Heart left ventricle (tissue), 16 donors: Measurements from ENCODE around the gene MPRIP. TPM values are rescaled to one million over a fixed set of nuclear protein-coding genes. Genes with fewer than 3 reads are reported as not detected.
A peak's percentile ranks its signal among the peaks of the same experiment; 100 is the strongest.

Experiments
- ATAC-seq, 4 donors: fragments of 200-7000 bp; cut with Tn5 transposase; one replicate each; pipeline ENCODE4 v1.9.1; 2020 to 2022; ENCODE audit warnings: moderate library complexity in 4 of 4, mild to moderate bottlenecking in 3 of 4, moderate number of reproducible peaks in 1 of 4
- DNase-seq, 5 donors: peaks; one replicate each; pipeline ENCODE4 v3.0.0-alpha.2; 2020
- H3K27ac ChIP-seq, 12 donors: fragments of 200-600 bp; sonication (generic) in 4 of 12; one replicate each; pipeline versions ENCODE4 v1.5.0 to v1.8.0; 2016 to 2022; ENCODE audit warnings: mild to moderate bottlenecking in 2 of 12
- H3K27me3 ChIP-seq, 9 donors: fragments of 200-600 bp; sonication (generic) in 2 of 9; one replicate each; pipeline versions ENCODE4 v1.5.1 to v1.8.0; 2016 to 2022; ENCODE audit warnings: mild to moderate bottlenecking in 3 of 9
- H3K36me3 ChIP-seq, 9 donors: fragments of 200-600 bp; sonication (generic) in 2 of 9; one replicate each; pipeline versions ENCODE4 v1.5.0 to v1.8.0; 2018 to 2022; ENCODE audit warnings: mild to moderate bottlenecking in 2 of 9
- H3K4me1 ChIP-seq, 12 donors: fragments of 200-600 bp; sonication (generic) in 4 of 12; one replicate each; pipeline versions ENCODE4 v1.5.0 to v1.8.0; 2016 to 2022; ENCODE audit warnings: mild to moderate bottlenecking in 3 of 12
- H3K4me3 ChIP-seq, 12 donors: fragments of 200-600 bp; sonication (generic) in 4 of 12; one replicate each; pipeline versions ENCODE4 v1.5.0 to v1.8.0; 2017 to 2022; ENCODE audit warnings: mild to moderate bottlenecking in 9 of 12, moderate library complexity in 4 of 12
- H3K9me3 ChIP-seq, 12 donors: fragments of 200-600 bp; sonication (generic) in 4 of 12; one replicate each; pipeline versions ENCODE4 v1.5.0 to v1.8.0; 2016 to 2022; ENCODE audit warnings: mild to moderate bottlenecking in 1 of 12
- CTCF ChIP-seq, 12 donors: fragments of 200-600 bp; sonication (generic) in 4 of 12; IDR thresholded peaks; one replicate each; pipeline versions ENCODE4 v1.5.0 to v1.8.0; 2018 to 2022; ENCODE audit warnings: antibody characterized with exemption in 12 of 12, mild to moderate bottlenecking in 5 of 12
- POLR2A ChIP-seq, 2 donors: fragments of 450-650 bp; IDR thresholded peaks; one replicate each; pipeline ENCODE4 v1.6.1; 2017; ENCODE audit warnings: antibody characterized with exemption in 2 of 2, mild to moderate bottlenecking in 2 of 2, moderate library complexity in 2 of 2
- WGBS, 4 donors: extraction: QIAGEN DNeasy Blood & Tissue Kit in 2 of 4; methylation state at CpG; one replicate each; pipeline versions ENCODE4 v1.1.5 to v1.1.7; 2013 to 2018; 5-methylcytosine and 5-hydroxymethylcytosine counted together
- intact Hi-C, 10 donors: fragments of 100-400 bp; cut with DNase I; formaldehyde crosslinking; loops; one replicate each; pipeline versions ENCODE4 v1.11.1 to v1.14.2; 2022
- polyA plus RNA-seq, 2 donors: library from polyadenylated mRNA; stranded (reverse); fragments of 200-250 nt; gene quantifications; one replicate each; pipeline ENCODE4 v1.2.3, GENCODE V29; 2013
- total RNA-seq, 9 donors: library from RNA; depleted of rRNA in 2 of 9; stranded (reverse); fragments of >200 nt in 2 of 9; fragmentation: NEBNext Ultra II Directional in 3 of 9; extraction: Animal tissue kit (Norgen Biotek cat#: 25700) in 3 of 9; gene quantifications; one replicate each; pipeline versions ENCODE4 v1.1.0 to v1.2.4, GENCODE V29; 2016 to 2023
- donor health status: ischemic (EF 13 %, LVEDD 7.1; RV severe dilation, severe dysfunction).
- donor health status: healthy with polysubstance abuse.
- donor health status: DM: no; HTN: yes; CAD: no.
- donor health status: DM: no; HTN: no; CAD: no.
- donor health status: ischemic (EF 25% LVEDD 6.9; RV normal size, moderate dysfunction).
- donor health status: ischemic (EF 25% LVEDD 5.7; RV mildly dilated, moderate dysfunction).
- donor health status: healthy.
- donor health status: DM: yes; HTN: yes; CAD: no.
- donor health status: ischemic (EF 35%, LVEDD 5.7; RV mildly dilated, moderate dysfunction).
- donor health status: nonischemic (EF 11% LVEDD 7.7; RV severe dilation, severe dysfunction).
- donor health status: DM: yes; HTN: yes; CAD: no.
- donor health status: PGD.
- donor health status: ischemic (EF 29% LVEDD 5.4; RV normal size, mild dysfunction).
- donor health status: nonischemic (EF 23%, LVEDD 6.1; RV moderate dilation, normal function).

MPRIP gene
- total and polyA plus RNA-seq, 11 donors, result 131 to 686 (median 343) TPM

- 66 to 73% (median 72%) methylated on average over 8 of the region's 8 CpGs for WGBS, 4 donors
- TF ChIP-seq CTCF (IDR thresholded peaks at IDR 0.05) (no peak), POLR2A (IDR thresholded peaks at IDR 0.05) (no peak)
- H3K36me3 ChIP-seq, result peaks cover 0 to 21% (median 0%) of the 10 kb centered on the region in 9 donors
- peak overlapping the region in 11 of 12 donors; percentile 40 to 86 (median 65) for H3K27ac ChIP-seq
- intact Hi-C loops, result loop anchor here in 1 of 10 donors (10.0 kb wide), 1 partner anchor 61 kb away; no protein-coding TSS in a partner anchor
- H3K9me3 ChIP-seq, result no peaks in the 10 kb centered on the region
- peaks cover 28 to 100% (median 84%) of the 10 kb centered on the region in 12 donors for H3K4me1 ChIP-seq
- H3K27me3 ChIP-seq, result no peaks in the 10 kb centered on the region
- DNase-seq, result peak in 1 of 5 donors; percentile 24
- H3K4me3 ChIP-seq, result no peak overlapping the region
- ATAC-seq, result no peak
These were observed 11.5 kb downstream of the MPRIP start for GRCh38 chr17:17053446-17054379.

DNA sequence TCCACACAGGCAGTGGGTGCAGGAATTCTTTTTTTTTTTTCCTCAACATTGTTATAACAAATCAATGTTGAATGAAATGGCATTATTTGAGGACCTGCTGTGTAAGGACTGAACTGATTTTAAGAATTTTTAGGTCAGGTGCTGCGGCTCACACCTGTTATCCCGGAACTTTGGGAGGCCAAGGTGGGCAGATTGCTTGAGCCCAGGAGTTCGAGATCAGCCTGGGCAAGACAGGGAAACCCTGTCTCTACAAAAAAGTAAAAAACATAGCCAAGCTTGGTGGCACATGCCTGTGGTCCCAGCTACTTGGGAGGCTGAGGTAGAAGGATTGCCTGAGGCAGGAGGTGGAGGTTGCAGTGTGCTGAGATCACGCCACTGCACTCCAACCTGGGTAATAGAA is 12.4 kb downstream of the MPRIP start:
- no peaks in the 10 kb centered on the region for H3K27me3 ChIP-seq
- 84 to 95% (median 94%) methylated on average over 4 of the region's 4 CpGs for WGBS, 4 donors
- intact Hi-C loops, result loop anchor here in 1 of 10 donors (10.0 kb wide), 1 partner anchor 60 kb away; no protein-coding TSS in a partner anchor
- DNase-seq, result peak in 1 of 5 donors; percentile 4
- ATAC-seq, result no peak
- no peaks in the 10 kb centered on the region for H3K9me3 ChIP-seq
- TF ChIP-seq CTCF (IDR thresholded peaks at IDR 0.05), result no peak
- TF ChIP-seq POLR2A (IDR thresholded peaks at IDR 0.05), result no peak
- H3K4me3 ChIP-seq, result no peak overlapping the region
- H3K4me1 ChIP-seq, result peaks cover 27 to 100% (median 87%) of the 10 kb centered on the region in 12 donors
- H3K27ac ChIP-seq, result peak overlapping the region in 5 of 12 donors; percentile 70 to 86 (median 85)
- H3K36me3 ChIP-seq, result peaks cover 0 to 24% (median 0%) of the 10 kb centered on the region in 9 donors

DNA sequence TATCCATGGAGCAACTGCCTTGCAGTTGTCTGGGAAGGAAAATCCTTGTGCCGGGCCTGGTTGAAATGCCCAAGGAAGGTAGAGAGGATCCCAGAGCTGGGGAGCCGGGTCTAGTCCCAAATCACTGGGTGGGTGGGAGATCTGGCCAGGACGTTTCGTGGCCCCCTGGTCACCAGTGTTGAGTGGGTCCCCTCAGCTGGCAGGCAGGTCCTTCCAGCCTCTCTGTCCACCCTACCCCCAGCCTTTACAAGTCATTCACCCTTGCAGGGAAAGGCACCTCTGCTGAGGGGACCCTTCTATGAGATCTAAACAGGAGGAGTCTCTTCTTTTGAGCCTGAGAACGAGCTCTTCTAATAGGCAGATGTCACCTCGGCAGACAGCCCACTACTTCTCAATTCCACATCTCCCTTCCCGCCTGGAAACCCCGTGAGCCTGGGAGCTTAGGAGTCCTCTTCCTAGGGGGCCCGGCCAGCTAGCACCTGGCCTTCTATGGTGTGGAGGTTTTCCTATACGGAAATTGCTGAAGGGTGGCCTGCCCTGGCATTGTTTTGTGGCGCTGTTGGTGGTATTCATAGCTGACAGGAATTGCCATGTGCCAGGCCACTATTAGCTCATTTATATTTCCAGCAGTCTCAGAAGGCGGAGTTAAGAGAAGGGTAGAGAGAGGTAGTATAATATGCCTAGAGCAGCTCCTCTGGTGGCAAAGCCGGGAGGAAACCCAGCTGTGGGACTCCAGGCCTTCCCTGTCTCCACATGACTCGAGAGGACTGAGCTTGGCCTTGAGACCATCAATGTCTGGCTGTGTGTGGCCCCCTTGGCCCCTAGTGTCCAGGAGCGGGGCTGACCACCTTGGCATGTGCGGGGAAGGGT is 13.3 kb downstream of the MPRIP start:
- peak in 3 of 5 donors; percentile 44 to 60 (median 48) for DNase-seq
- Histone ChIP-seq H3K4me3 (peak overlapping the region in 1 of 12 donors; percentile 21), H3K4me1 (peaks cover 27 to 100% (median 93%) of the 10 kb centered on the region in 12 donors), H3K27ac (peak overlapping the region in 11 of 12 donors; percentile 54 to 87 (median 81)), H3K36me3 (peaks cover 0 to 29% (median 0%) of the 10 kb centered on the region in 9 donors), H3K27me3 (no peaks in the 10 kb centered on the region), H3K9me3 (no peaks in the 10 kb centered on the region)
- peak; percentile 65 to 87 (median 74) for ATAC-seq
- 42 to 48% (median 45%) methylated on average over 16 of the region's 16 CpGs for WGBS, 4 donors
- TF ChIP-seq POLR2A (IDR thresholded peaks at IDR 0.05), result no peak
- peak in 4 of 12 donors; percentile 19 to 33 (median 26) for TF ChIP-seq CTCF (IDR thresholded peaks at IDR 0.05)
- intact Hi-C loops, result loop anchor here in 1 of 10 donors (10.0 kb wide), 1 partner anchor 59 kb away; no protein-coding TSS in a partner anchor
